Measurements from ENCODE around the gene KIF16B. TPM values are rescaled to one million over a fixed set of nuclear protein-coding genes. Genes with fewer than 3 reads are reported as not detected.

The KIF16B gene
- total and polyA plus RNA-seq, 10 of the 15 experiments (the other 5 are each of a cell fraction or from before 2014, with no cell fraction given), result 0.21 to 5.2 (median 3.0) TPM

DNA sequence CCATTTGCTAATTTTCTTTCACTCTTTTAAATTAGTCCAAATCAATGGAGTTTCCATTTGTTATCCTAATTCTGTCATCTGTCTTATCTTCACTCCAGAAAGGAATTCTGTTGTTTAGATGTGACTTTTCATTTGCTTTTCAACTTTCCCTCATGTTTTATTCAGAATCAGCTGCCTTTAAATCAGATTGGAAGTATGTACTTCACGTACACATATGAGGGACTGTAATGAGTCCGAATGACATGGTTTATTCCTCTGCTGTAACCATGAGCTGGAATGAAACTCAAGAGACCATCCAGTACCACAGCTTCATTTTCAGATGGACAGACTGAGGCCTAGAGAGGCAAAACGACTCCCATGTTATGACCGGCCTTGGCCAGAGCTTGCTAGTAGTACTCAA, 302.3 kb downstream of the KIF16B start:
- Histone ChIP-seq H4K20me1 (ENCODE audit: control insufficient read depth, insufficient read depth) (no peaks in the 10 kb centered on the region), H3K79me2 (ENCODE audit: control insufficient read depth, insufficient read depth, low read length) (no peaks in the 10 kb centered on the region), H3K4me3 (no peak overlapping the region), H3K4me2 (ENCODE audit: control insufficient read depth, insufficient read depth) (no peak overlapping the region), H3K9ac (ENCODE audit: control insufficient read depth, insufficient read depth, low read length) (no peak overlapping the region), H3K27ac (ENCODE audit: control insufficient read depth, insufficient read depth) (no peak overlapping the region), H3K4me1 (ENCODE audit: control insufficient read depth, insufficient read depth, low read length) (no peaks in the 10 kb centered on the region), H3K36me3 (ENCODE audit: control insufficient read depth in 2 of 2, insufficient read depth in 2 of 2, low read length in 1 of 2) (no peaks in the 10 kb centered on the region), H2AFZ (ENCODE audit: control insufficient read depth, low read depth, low read length) (no peak overlapping the region), H3K9me3 (replicated peaks; ENCODE audit: control insufficient read depth, insufficient read depth, low read length) (no peaks in the 10 kb centered on the region; the same call in 2 of the 3 replicates), H3K27me3 (replicated peaks in 1 of 2; ENCODE audit: control insufficient read depth in 2 of 2, insufficient read depth in 2 of 2, low read length in 1 of 2) (no peaks in the 10 kb centered on the region)
- DNase-seq (ENCODE audit: low read depth, low spot score) (no peak), ATAC-seq (no peak), FAIRE-seq (no peak)
- in situ Hi-C loops (cut with MboI) (no loop called here), intact Hi-C loops (cut with micrococcal nuclease; ENCODE audit: unreplicated experiment) (loop anchor here (10.0 kb wide), 1 partner anchor 494 kb away; no protein-coding TSS in a partner anchor)
- SMC1A ChIA-PET (ENCODE audit: uncharacterized antibody, unreplicated experiment), result no interaction called here
- CTCF ChIA-PET, result interaction anchor here (1.1 kb wide), 1 partner anchor 31 kb away, joined by 3 read pairs; no protein-coding TSS in a partner anchor
- 45% methylated on average over 4 of the region's 4 CpGs for WGBS (ENCODE audit: insufficient coverage, insufficient replicate concordance, low lambda C conversion rate, missing lambda C conversion rate)
- POLR2A ChIA-PET, result no interaction called here
- TF ChIP-seq, protein P1, sequence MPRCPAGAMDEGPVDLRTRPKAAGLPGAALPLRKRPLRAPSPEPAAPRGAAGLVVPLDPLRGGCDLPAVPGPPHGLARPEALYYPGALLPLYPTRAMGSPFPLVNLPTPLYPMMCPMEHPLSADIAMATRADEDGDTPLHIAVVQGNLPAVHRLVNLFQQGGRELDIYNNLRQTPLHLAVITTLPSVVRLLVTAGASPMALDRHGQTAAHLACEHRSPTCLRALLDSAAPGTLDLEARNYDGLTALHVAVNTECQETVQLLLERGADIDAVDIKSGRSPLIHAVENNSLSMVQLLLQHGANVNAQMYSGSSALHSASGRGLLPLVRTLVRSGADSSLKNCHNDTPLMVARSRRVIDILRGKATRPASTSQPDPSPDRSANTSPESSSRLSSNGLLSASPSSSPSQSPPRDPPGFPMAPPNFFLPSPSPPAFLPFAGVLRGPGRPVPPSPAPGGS (IDR thresholded peaks at IDR 0.05; ENCODE audit: borderline replicate concordance, insufficient read depth, low read depth, low read length, poor library complexity, severe bottlenecking), result no peak
- TF ChIP-seq CBX5 (IDR thresholded peaks at IDR 0.05; ENCODE audit: low read depth) (no peak), ZNF207 (IDR thresholded peaks at IDR 0.05; ENCODE audit: borderline replicate concordance) (no peak), JUND (IDR thresholded peaks at IDR 0.05; ENCODE audit: low read depth, low read length) (no peak)
- TF ChIP-seq, protein P2, sequence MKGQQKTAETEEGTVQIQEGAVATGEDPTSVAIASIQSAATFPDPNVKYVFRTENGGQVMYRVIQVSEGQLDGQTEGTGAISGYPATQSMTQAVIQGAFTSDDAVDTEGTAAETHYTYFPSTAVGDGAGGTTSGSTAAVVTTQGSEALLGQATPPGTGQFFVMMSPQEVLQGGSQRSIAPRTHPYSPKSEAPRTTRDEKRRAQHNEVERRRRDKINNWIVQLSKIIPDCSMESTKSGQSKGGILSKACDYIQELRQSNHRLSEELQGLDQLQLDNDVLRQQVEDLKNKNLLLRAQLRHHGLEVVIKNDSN (IDR thresholded peaks at IDR 0.05; ENCODE audit: borderline replicate concordance, extremely low read length, insufficient read depth, low read depth, low read length), result no peak
- TF ChIP-seq, protein P3, sequence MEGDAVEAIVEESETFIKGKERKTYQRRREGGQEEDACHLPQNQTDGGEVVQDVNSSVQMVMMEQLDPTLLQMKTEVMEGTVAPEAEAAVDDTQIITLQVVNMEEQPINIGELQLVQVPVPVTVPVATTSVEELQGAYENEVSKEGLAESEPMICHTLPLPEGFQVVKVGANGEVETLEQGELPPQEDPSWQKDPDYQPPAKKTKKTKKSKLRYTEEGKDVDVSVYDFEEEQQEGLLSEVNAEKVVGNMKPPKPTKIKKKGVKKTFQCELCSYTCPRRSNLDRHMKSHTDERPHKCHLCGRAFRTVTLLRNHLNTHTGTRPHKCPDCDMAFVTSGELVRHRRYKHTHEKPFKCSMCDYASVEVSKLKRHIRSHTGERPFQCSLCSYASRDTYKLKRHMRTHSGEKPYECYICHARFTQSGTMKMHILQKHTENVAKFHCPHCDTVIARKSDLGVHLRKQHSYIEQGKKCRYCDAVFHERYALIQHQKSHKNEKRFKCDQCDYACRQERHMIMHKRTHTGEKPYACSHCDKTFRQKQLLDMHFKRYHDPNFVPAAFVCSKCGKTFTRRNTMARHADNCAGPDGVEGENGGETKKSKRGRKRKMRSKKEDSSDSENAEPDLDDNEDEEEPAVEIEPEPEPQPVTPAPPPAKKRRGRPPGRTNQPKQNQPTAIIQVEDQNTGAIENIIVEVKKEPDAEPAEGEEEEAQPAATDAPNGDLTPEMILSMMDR (IDR thresholded peaks at IDR 0.05 in 2 of 3, conservative IDR thresholded peaks at IDR 0.05 in 1 of 3; ENCODE audit: control insufficient read depth in 2 of 3, extremely low read depth in 1 of 3, insufficient read depth in 1 of 3, low read depth in 3 of 3, low read length in 3 of 3), result no peak
- RAD21 ChIA-PET (ENCODE audit: unreplicated experiment), result no interaction called here
- no TSS peak for BruUV-seq (replicated peaks)

Data from GM12878 (cell line).